ENCODE data around the gene NFIA.

The NFIA gene

GRCh38 chr1:61426885-61427284 is 344.5 kb downstream of the NFIA start:
- no peak for DNase-seq (ENCODE audit: low read depth, low spot score)

GRCh38 chr1:61427510-61427909 is 345.1 kb downstream of the NFIA start:
- no peak for DNase-seq (ENCODE audit: low read depth, low spot score)

GRCh38 chr1:61428146-61428545 is 345.8 kb downstream of the NFIA start:
- DNase-seq (ENCODE audit: low read depth, low spot score): no peak

GRCh38 chr1:61432616-61433388 is 350.4 kb downstream of the NFIA start:
- no peak for DNase-seq (ENCODE audit: low read depth, low spot score)

GRCh38 chr1:61433646-61434045 is 351.3 kb downstream of the NFIA start:
- no peak for DNase-seq (ENCODE audit: low read depth, low spot score)

GRCh38 chr1:61434276-61434675 is 351.9 kb downstream of the NFIA start:
- no peak for DNase-seq (ENCODE audit: low read depth, low spot score)

- DNase-seq (ENCODE audit: low read depth, low spot score): no peak
Measured at GRCh38 chr1:61435226-61435625, 352.9 kb downstream of the NFIA start.

GRCh38 chr1:61436016-61436415 is 353.7 kb downstream of the NFIA start:
- no peak for DNase-seq (ENCODE audit: low read depth, low spot score)

- peak; percentile 23 for DNase-seq (ENCODE audit: low read depth, low spot score)
Measured at GRCh38 chr1:61436491-61437120, 354.2 kb downstream of the NFIA start.

- no peak for DNase-seq (ENCODE audit: low read depth, low spot score)
Measured at GRCh38 chr1:61439234-61439633, 356.9 kb downstream of the NFIA start.

GRCh38 chr1:61441723-61442262 is 359.4 kb downstream of the NFIA start:
- no peak for DNase-seq (ENCODE audit: low read depth, low spot score)

- DNase-seq (ENCODE audit: low read depth, low spot score): no peak
Measured at GRCh38 chr1:61442544-61442943, 360.2 kb downstream of the NFIA start.

GRCh38 chr1:61444288-61444687 is 361.9 kb downstream of the NFIA start:
- no peak for DNase-seq (ENCODE audit: low read depth, low spot score)

GRCh38 chr1:61445269-61445825 is 363.0 kb downstream of the NFIA start:
- no peak for DNase-seq (ENCODE audit: low read depth, low spot score)

GRCh38 chr1:61446531-61446991 is 364.2 kb downstream of the NFIA start:
- DNase-seq (ENCODE audit: low read depth, low spot score): no peak

GRCh38 chr1:61447106-61447967 is 365.0 kb downstream of the NFIA start:
- no peak for DNase-seq (ENCODE audit: low read depth, low spot score)

GRCh38 chr1:61447968-61448430 is 365.6 kb downstream of the NFIA start:
- DNase-seq (ENCODE audit: low read depth, low spot score): no peak

- no peak for DNase-seq (ENCODE audit: low read depth, low spot score)
Measured at GRCh38 chr1:61448914-61449313, 366.6 kb downstream of the NFIA start.

GRCh38 chr1:61449410-61449809 is 367.0 kb downstream of the NFIA start:
- no peak for DNase-seq (ENCODE audit: low read depth, low spot score)

GRCh38 chr1:61450454-61450853 is 368.1 kb downstream of the NFIA start:
- DNase-seq (ENCODE audit: low read depth, low spot score): no peak

GRCh38 chr1:61450872-61451571 is 368.7 kb downstream of the NFIA start:
- DNase-seq (ENCODE audit: low read depth, low spot score): no peak

Measured in iPS DF 19.7 (cell line).